ENCODE data around the gene DNAJC8. TPM values are rescaled to one million over a fixed set of nuclear protein-coding genes. Genes with fewer than 3 reads are reported as not detected.

Gene DNAJC8
- total RNA-seq, 4 donors from 2014 or later, result 68.4 to 90.3 (median 80.5) TPM

DNA sequence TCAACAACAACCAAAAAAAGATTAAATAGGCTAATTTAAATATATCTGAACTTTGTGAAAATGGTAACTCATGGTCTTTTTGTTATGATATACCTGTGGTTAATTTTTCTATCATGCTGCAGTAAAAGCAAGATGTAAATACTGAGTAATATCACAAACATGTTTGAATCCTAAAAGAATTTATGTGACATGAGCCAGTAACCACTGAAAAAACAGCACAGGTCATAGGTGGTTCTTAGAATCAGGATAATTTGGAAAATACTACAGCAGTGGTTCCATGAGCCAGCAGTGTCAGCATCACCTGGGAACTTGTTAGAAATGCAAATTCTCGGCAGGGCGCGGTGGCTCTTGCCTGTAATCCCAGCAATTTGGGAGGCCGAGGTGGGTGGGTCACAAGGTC is 7.2 kb upstream of the DNAJC8 start:
- TF ChIP-seq POLR2A (IDR thresholded peaks at IDR 0.05) (no peak), POLR2AphosphoS5 (IDR thresholded peaks at IDR 0.05) (no peak)
- TF ChIP-seq, protein P1, sequence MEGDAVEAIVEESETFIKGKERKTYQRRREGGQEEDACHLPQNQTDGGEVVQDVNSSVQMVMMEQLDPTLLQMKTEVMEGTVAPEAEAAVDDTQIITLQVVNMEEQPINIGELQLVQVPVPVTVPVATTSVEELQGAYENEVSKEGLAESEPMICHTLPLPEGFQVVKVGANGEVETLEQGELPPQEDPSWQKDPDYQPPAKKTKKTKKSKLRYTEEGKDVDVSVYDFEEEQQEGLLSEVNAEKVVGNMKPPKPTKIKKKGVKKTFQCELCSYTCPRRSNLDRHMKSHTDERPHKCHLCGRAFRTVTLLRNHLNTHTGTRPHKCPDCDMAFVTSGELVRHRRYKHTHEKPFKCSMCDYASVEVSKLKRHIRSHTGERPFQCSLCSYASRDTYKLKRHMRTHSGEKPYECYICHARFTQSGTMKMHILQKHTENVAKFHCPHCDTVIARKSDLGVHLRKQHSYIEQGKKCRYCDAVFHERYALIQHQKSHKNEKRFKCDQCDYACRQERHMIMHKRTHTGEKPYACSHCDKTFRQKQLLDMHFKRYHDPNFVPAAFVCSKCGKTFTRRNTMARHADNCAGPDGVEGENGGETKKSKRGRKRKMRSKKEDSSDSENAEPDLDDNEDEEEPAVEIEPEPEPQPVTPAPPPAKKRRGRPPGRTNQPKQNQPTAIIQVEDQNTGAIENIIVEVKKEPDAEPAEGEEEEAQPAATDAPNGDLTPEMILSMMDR (IDR thresholded peaks at IDR 0.05), result no peak
- Histone ChIP-seq H3K9me3 (no peaks in the 10 kb centered on the region), H3K27me3 (no peaks in the 10 kb centered on the region), H3K4me1 (peaks cover 6 to 28% (median 11%) of the 10 kb centered on the region in 3 donors), H3K36me3 (no peaks in the 10 kb centered on the region), H3K27ac (no peak overlapping the region), H3K4me3 (no peak overlapping the region)
- WGBS, 2 donors (ENCODE audit: low coverage in 1 of 2), result 91 to 94% methylated on average over 3 to 4 of the region's 4 CpGs
- no peak for ATAC-seq

DNA sequence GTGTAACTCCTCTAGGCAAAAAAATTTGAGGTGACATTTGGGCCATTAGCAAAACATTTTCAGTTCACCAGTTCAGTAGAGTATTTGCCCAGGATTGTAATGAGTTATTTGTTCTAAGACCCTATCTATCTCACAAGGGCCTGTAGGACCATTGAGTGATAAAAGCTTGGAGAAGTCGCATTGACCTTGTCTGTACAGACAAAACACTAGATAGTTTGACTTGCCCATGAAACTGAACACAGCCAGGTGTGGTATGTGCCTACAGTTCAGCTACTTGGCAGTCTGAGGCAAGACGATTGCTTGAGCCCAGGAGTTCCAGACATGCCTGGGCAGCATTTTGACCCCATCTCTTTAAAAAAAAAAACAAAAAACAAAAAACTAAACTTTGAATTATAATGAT is 6.2 kb upstream of the DNAJC8 start:
- peaks cover 6 to 30% (median 11%) of the 10 kb centered on the region in 3 donors for H3K4me1 ChIP-seq
- WGBS, 2 donors (ENCODE audit: low coverage in 1 of 2), result 50 to 65% methylated on average over 2 of the region's 2 CpGs
- no peaks in the 10 kb centered on the region for H3K36me3 ChIP-seq
- H3K9me3 ChIP-seq, result no peaks in the 10 kb centered on the region
- ATAC-seq, result no peak
- no peaks in the 10 kb centered on the region for H3K27me3 ChIP-seq
- no peak overlapping the region for H3K27ac ChIP-seq
- TF ChIP-seq EP300 (IDR thresholded peaks at IDR 0.05) (no peak), POLR2A (IDR thresholded peaks at IDR 0.05) (no peak), POLR2AphosphoS5 (IDR thresholded peaks at IDR 0.05) (no peak)
- TF ChIP-seq, protein P1 (IDR thresholded peaks at IDR 0.05), result no peak
- no peak overlapping the region for H3K4me3 ChIP-seq

DNA sequence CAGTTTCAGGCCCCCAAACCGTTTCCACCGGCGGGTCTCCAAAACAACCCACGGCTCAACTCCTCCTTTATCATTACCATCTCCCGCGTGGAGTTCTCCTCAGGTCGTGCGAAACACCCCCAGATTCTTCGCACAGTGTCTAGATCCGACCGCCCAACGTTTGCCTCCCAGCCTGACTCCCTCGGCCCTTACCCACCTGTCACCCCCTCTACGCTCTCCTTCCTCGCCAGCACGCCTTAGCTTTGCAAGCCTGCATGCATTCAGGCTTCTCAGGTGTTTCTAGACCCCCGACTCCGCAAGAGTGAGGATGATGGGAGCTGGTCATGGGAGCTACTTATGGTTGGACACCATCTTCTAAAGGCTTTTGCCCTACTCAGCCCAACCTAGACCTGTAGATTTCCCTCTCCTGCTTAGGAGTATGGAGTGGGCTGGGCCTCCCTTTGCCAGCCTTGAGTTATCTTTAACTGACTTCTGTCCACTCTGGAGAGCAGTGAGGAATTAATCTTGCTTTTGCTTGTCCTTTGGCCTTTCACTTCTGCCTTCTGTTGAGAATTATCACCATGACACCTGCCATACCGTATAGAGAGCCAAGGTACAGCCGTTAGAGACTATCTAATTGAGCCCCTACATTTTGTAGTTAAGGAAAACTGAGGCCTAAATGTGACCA is 4.0 kb upstream of the DNAJC8 start:
- ATAC-seq, result no peak
- Histone ChIP-seq H3K36me3 (no peaks in the 10 kb centered on the region), H3K4me3 (peak overlapping the region; percentile 78 to 94), H3K27me3 (no peaks in the 10 kb centered on the region), H3K4me1 (peaks cover 6 to 46% (median 17%) of the 10 kb centered on the region in 3 donors), H3K27ac (peak overlapping the region; percentile 76 to 94 (median 92)), H3K9me3 (no peaks in the 10 kb centered on the region)
- TF ChIP-seq EP300 (IDR thresholded peaks at IDR 0.05), result no peak
- TF ChIP-seq POLR2AphosphoS5 (IDR thresholded peaks at IDR 0.05), result no peak
- TF ChIP-seq POLR2A (IDR thresholded peaks at IDR 0.05), result no peak
- TF ChIP-seq, protein P1 (IDR thresholded peaks at IDR 0.05), result no peak
- WGBS, 2 donors (ENCODE audit: low coverage in 1 of 2), result 6 to 16% methylated on average over 17 of the region's 20 CpGs

DNA sequence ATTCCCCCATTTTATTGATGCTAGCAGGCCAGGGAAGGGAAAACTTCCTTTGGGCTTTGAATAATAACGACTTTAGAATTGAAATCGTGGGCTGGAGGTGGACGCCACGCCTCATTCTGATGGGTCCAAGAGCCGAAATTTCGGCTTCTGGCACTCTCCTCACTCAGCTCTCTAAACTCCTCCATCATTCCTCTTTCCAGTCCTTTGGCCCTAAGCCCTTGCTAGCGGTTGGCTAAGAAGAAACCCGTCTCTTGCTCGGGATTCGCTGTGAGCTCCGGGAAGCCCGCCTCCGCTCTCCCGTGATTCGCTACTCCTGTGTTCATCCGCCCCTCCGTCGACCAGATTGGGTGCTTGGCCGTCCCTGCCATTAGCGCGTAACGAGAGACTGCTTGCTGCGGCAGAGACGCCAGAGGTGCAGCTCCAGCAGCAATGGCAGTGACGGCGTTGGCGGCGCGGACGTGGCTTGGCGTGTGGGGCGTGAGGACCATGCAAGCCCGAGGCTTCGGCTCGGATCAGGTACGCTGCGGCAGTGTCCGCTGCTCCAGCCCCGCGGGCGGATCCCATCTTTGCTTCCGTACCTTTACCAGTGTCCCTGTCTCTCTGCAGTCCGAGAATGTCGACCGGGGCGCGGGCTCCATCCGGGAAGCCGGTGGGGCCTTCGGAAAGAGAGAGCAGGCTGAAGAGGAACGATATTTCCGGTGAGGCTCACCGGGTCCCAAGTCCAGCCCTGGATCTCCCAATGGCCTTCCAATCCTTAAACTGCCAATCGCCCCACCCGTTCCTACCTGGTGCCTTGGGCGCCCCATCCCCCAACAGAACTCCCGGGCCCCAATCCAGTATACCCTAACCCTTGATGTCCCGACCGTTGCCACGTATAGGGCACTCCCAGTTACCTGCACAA is 3.2 kb upstream of the DNAJC8 start, which contains the start of gene ATP5IF1:
ATP5IF1 (plus strand) TSS at position 370 of the 901 bp plus-strand sequence; CDS start at position 430, 60 bp downstream.
- 0 to 1% methylated on average over 8 to 16 of the region's 60 CpGs for WGBS, 2 donors (ENCODE audit: low coverage in 1 of 2)

More for the DNA sequence above, 3.2 kb upstream of the DNAJC8 start, which contains the start of gene ATP5IF1:
- H3K27me3 ChIP-seq, result no peaks in the 10 kb centered on the region
- no peaks in the 10 kb centered on the region for H3K36me3 ChIP-seq
- peaks cover 6 to 54% (median 25%) of the 10 kb centered on the region in 3 donors for H3K4me1 ChIP-seq
- TF ChIP-seq, protein P1 (IDR thresholded peaks at IDR 0.05), result peak in 1 of 4 experiments; percentile 9
- TF ChIP-seq EP300 (IDR thresholded peaks at IDR 0.05) (no peak), POLR2AphosphoS5 (IDR thresholded peaks at IDR 0.05) (peak; percentile 97), POLR2A (IDR thresholded peaks at IDR 0.05) (peak; percentile 90)
- H3K9me3 ChIP-seq, result no peaks in the 10 kb centered on the region
- H3K27ac ChIP-seq, result peak within 1 kb of the TSS; percentile 78 to 94 (median 92)
- ATAC-seq, result peak; percentile 98
- H3K4me3 ChIP-seq, result peak within 1 kb of the TSS; percentile 78 to 94
